ENCODE data around the gene KCTD18. TPM values are rescaled to one million over a fixed set of nuclear protein-coding genes. Genes with fewer than 3 reads are reported as not detected.

The KCTD18 gene
- total and polyA plus RNA-seq, 12 donors, result 5.9 to 83.2 (median 19.9) TPM

DNA sequence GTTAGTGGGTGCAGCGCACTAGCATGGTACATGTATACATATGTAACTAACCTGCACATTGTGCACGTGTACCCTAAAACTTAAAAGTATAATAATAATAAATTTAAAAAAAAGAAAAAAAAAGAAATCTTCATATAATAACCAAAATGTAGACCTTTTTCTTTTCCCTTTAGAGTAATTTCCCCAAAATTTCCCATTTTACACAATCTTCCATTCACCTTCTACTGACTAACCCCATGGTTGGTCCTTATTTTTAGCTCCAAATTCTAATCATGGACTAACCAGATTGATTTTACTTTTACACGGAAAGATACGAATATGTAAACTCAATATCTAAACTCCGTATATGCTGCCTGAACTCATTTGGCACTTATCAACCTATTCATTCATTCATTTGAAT lies 7.7 kb downstream of the KCTD18 start:
- 94 to 97% (median 97%) methylated on average over 5 of the region's 5 CpGs for WGBS, 4 donors
- Histone ChIP-seq H3K27me3 (no peaks in the 10 kb centered on the region), H3K27ac (no peak overlapping the region), H3K4me3 (no peak overlapping the region), H3K9me3 (replicated peaks in 1 of 3) (no peaks in the 10 kb centered on the region), H3K36me3 (replicated peaks in 1 of 2) (peaks cover 0 to 19% of the 10 kb centered on the region in 2 donors), H3K4me1 (replicated peaks in 1 of 2) (no peaks in the 10 kb centered on the region)
- no peak for DNase-seq
- no peak for TF ChIP-seq POLR2A (IDR thresholded peaks at IDR 0.05)
- TF ChIP-seq, protein P1, sequence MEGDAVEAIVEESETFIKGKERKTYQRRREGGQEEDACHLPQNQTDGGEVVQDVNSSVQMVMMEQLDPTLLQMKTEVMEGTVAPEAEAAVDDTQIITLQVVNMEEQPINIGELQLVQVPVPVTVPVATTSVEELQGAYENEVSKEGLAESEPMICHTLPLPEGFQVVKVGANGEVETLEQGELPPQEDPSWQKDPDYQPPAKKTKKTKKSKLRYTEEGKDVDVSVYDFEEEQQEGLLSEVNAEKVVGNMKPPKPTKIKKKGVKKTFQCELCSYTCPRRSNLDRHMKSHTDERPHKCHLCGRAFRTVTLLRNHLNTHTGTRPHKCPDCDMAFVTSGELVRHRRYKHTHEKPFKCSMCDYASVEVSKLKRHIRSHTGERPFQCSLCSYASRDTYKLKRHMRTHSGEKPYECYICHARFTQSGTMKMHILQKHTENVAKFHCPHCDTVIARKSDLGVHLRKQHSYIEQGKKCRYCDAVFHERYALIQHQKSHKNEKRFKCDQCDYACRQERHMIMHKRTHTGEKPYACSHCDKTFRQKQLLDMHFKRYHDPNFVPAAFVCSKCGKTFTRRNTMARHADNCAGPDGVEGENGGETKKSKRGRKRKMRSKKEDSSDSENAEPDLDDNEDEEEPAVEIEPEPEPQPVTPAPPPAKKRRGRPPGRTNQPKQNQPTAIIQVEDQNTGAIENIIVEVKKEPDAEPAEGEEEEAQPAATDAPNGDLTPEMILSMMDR (IDR thresholded peaks at IDR 0.05), result no peak
- intact Hi-C loops (cut with DNase I), result no loop called here

DNA sequence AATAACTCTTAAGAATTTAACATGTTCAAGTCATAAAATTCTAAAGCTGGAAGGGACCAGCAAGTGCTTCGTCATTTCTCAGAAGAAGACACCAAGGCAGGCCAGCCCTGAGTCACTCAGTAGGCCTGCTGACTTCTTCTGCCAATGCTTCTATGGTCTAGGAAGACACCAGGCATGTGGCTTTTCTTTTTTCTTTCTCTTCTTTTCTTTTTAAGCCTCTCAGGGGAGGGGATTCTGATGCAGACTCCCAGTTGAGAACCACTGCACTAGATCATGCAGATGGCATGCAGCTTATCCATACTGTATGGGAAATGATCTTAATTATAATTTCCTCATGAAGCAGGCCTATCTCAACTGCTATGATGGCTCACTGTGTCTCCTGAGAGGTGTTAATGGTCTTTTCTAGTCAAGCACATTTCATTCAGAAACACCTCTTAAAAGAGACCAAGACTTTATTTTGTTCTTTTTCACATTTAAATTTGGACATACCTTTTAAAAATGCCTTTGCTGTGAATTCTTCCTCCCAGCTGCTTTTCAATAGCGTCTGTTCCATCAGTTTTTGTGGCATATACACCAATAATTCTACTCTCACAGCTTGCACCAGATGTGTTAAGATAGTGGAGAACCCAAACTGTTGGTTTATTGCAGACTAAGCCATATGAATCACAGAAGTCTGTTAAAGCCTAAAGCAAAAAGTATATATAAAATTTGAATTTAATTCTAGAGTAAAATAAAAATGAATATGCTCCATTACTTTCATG lies 11.3 kb downstream of the KCTD18 start:
- no peak overlapping the region for H3K4me3 ChIP-seq
- peaks cover 0 to 33% of the 10 kb centered on the region in 2 donors for H3K36me3 ChIP-seq (replicated peaks in 1 of 2)
- H3K9me3 ChIP-seq (replicated peaks in 1 of 3), result no peaks in the 10 kb centered on the region
- intact Hi-C loops (cut with DNase I), result no loop called here
- DNase-seq, result no peak
- TF ChIP-seq, protein P1 (IDR thresholded peaks at IDR 0.05), result no peak
- TF ChIP-seq POLR2A (IDR thresholded peaks at IDR 0.05), result no peak
- WGBS, 4 donors, result 86 to 100% (median 94%) methylated on average over 2 of the region's 2 CpGs
- H3K4me1 ChIP-seq (replicated peaks in 1 of 2), result no peaks in the 10 kb centered on the region
- H3K27me3 ChIP-seq, result no peaks in the 10 kb centered on the region
- H3K27ac ChIP-seq, result no peak overlapping the region

DNA sequence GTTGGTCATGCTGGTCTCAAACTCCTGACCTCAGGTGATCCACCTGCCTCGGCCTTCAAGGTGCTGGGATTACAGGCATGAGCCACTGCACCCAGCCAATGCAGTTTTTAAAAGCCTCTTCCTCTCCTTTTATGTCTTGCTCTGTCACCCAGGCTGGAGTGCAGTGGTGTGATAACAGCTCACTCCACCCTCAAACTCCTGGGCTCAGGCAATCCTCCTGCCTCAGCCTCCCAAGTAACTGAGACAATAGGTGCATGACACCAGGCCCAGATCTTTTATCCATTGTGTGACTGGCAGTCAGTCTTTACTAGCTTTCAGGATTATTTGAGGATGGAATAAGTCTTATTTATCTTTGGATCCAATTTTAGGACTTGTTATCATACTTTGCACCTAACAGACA lies 13.2 kb downstream of the KCTD18 start:
- intact Hi-C loops (cut with DNase I), result no loop called here
- Histone ChIP-seq H3K27ac (no peak overlapping the region), H3K9me3 (replicated peaks in 1 of 3) (no peaks in the 10 kb centered on the region), H3K27me3 (no peaks in the 10 kb centered on the region), H3K4me3 (no peak overlapping the region), H3K4me1 (replicated peaks in 1 of 2) (no peaks in the 10 kb centered on the region), H3K36me3 (replicated peaks in 1 of 2) (peaks cover 0 to 46% of the 10 kb centered on the region in 2 donors)
- 88 to 100% (median 96%) methylated on average over 1 of the region's 1 CpG for WGBS, 4 donors
- no peak for DNase-seq
- no peak for TF ChIP-seq POLR2A (IDR thresholded peaks at IDR 0.05)
- TF ChIP-seq, protein P1 (IDR thresholded peaks at IDR 0.05), result no peak

DNA sequence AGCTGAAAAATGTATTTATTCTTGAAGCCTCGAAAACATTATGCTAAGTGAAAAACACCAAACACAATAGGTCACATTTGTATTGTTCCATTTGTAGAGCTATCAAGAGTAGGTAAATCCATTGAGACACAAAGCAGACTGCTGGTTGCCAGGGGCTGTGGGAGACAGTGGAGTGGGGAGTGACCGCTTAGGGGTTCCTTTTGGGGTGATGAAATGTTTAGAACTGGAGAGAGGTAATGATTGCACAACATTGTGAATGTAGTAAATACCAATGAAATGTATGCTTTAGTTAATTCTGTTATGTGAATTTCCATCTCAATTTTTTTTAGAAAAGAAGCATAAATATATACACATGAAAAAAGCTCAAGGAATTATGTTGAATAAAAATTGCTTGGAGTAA lies 15.8 kb downstream of the KCTD18 start:
- intact Hi-C loops (cut with DNase I), result no loop called here
- DNase-seq, result no peak

More for the DNA sequence above, 15.8 kb downstream of the KCTD18 start:
- Histone ChIP-seq H3K4me1 (replicated peaks in 1 of 2) (no peaks in the 10 kb centered on the region), H3K27me3 (no peaks in the 10 kb centered on the region), H3K36me3 (replicated peaks in 1 of 2) (peaks cover 0 to 73% of the 10 kb centered on the region in 2 donors), H3K4me3 (no peak overlapping the region), H3K27ac (no peak overlapping the region), H3K9me3 (replicated peaks in 1 of 3) (no peaks in the 10 kb centered on the region)
- WGBS, 4 donors, result 76 to 97% (median 94%) methylated on average over 2 of the region's 2 CpGs
- TF ChIP-seq POLR2A (IDR thresholded peaks at IDR 0.05), result no peak
- TF ChIP-seq, protein P1 (IDR thresholded peaks at IDR 0.05), result no peak

All from adrenal gland (tissue), 12 donors.